ENCODE measurements around the gene NSMCE4A. TPM values are rescaled to one million over a fixed set of nuclear protein-coding genes. Genes with fewer than 3 reads are reported as not detected.

Gene NSMCE4A
- total and polyA plus RNA-seq, 2 of the 8 experiments (the other 6 are each of a cell fraction or from before 2014, with no cell fraction given) = 48.6 to 66.0 TPM

- Histone ChIP-seq H2BK5ac (ENCODE audit: low read depth, low read length) (no peak overlapping the region), H3K23ac (ENCODE audit: insufficient read length) (no peak overlapping the region), H3K4me1 (replicated peaks in 1 of 4; ENCODE audit: control insufficient read depth in 3 of 4, insufficient read depth in 4 of 4, low read length in 3 of 4) (no peaks in the 10 kb centered on the region; a peak in 1 of 7 replicates), H3K79me1 (ENCODE audit: low read depth, low read length) (no peaks in the 10 kb centered on the region), H3K27ac (ENCODE audit: low read depth, low read length) (no peak overlapping the region), H3K23me2 (ENCODE audit: low read depth, low read length) (no peaks in the 10 kb centered on the region), H3K36me3 (ENCODE audit: control insufficient read depth in 2 of 4, insufficient read depth in 4 of 4, low read length in 3 of 4) (0 out of 8 replicates have a peak, but pooled peaks cover 0 to 3% (median 0%) of the 10 kb centered on the region in 4 experiments), H3K79me2 (ENCODE audit: control insufficient read depth in 1 of 2, insufficient read depth in 2 of 2, low read length in 2 of 2) (no peaks in the 10 kb centered on the region), H2AK5ac (ENCODE audit: low read depth, low read length) (no peak overlapping the region), H4K5ac (ENCODE audit: insufficient read length, low read depth, low read length) (no peak overlapping the region), H3K4me3 (ENCODE audit: extremely low read depth in 1 of 4, insufficient read depth in 2 of 4, low read depth in 3 of 4, low read length in 4 of 4) (no peak overlapping the region), H3K4ac (replicated peaks; ENCODE audit: insufficient read length, low read depth, low read length) (no peak overlapping the region), H3K56ac (replicated peaks; ENCODE audit: insufficient read length, low read depth, low read length) (no peak overlapping the region), H4K91ac (replicated peaks; ENCODE audit: insufficient read length, low read length) (no peak overlapping the region), H2BK15ac (ENCODE audit: low read length) (no peak overlapping the region), H3K4me2 (ENCODE audit: insufficient read depth in 1 of 2, low read depth in 2 of 2, low read length in 2 of 2) (no peak overlapping the region), H2BK120ac (replicated peaks; ENCODE audit: low read depth, low read length) (no peak overlapping the region), H4K8ac (ENCODE audit: extremely low read depth, insufficient read depth, low read length) (no peak overlapping the region), H2BK12ac (ENCODE audit: low read depth, low read length) (no peak overlapping the region), H3K27me3 (replicated peaks in 1 of 4; ENCODE audit: control insufficient read depth in 3 of 4, extremely low read depth in 1 of 4, insufficient read depth in 3 of 4, low read length in 3 of 4) (no peaks in the 10 kb centered on the region), H2AFZ (ENCODE audit: low read length) (no peak overlapping the region), H3K18ac (ENCODE audit: extremely low read depth, low read length) (no peak overlapping the region), H4K20me1 (replicated peaks in 1 of 2; ENCODE audit: control insufficient read depth in 1 of 2, insufficient read depth in 2 of 2, low read length in 2 of 2) (no peaks in the 10 kb centered on the region), H3K9me3 (ENCODE audit: insufficient read depth in 2 of 2, low read depth in 1 of 2, low read length in 1 of 2) (no peaks in the 10 kb centered on the region), H3K9ac (replicated peaks in 1 of 4; ENCODE audit: extremely low read depth in 1 of 4, low read depth in 3 of 4, low read length in 3 of 4) (no peak overlapping the region), H3K14ac (ENCODE audit: insufficient read length) (no peak overlapping the region), H2BK20ac (ENCODE audit: low read length) (no peak overlapping the region)
- CTCF ChIA-PET (ENCODE audit: partially characterized antibody) = interaction anchor here (0.7 to 1.2 kb wide), 2 partner anchors 28 to 1349 kb away, joined by 3 to 7 read pairs; no protein-coding TSS in a partner anchor
- WGBS, 2 experiments (ENCODE audit: extremely low coverage in 1 of 2, insufficient coverage in 1 of 2, insufficient read length in 1 of 2, insufficient replicate concordance in 2 of 2, low coverage in 1 of 2, low lambda C conversion rate in 2 of 2, missing lambda C conversion rate in 1 of 2) = 62% methylated on average over 3 of the region's 3 CpGs; no CpG with 5 or more reads in 1 of the 2 experiments
- TF ChIP-seq CTCF (IDR thresholded peaks at IDR 0.05; ENCODE audit: control extremely low read depth in 1 of 3, insufficient read depth in 1 of 3, low read depth in 1 of 3, low read length in 3 of 3) (no peak), SIX5 (IDR thresholded peaks at IDR 0.05; ENCODE audit: low read depth, low read length) (no peak), HDAC6 (IDR thresholded peaks at IDR 0.05; ENCODE audit: low read depth, low read length) (no peak), EZH2 (IDR thresholded peaks at IDR 0.05; ENCODE audit: low read depth, low read length, severe bottlenecking) (no peak), JUND (IDR thresholded peaks at IDR 0.05; ENCODE audit: low read length) (no peak), KDM5A (IDR thresholded peaks at IDR 0.05; ENCODE audit: low read length) (no peak), TBP (IDR thresholded peaks at IDR 0.05; ENCODE audit: low read depth, low read length) (no peak), POLR2A (IDR thresholded peaks at IDR 0.05; ENCODE audit: control extremely low read depth in 1 of 2, low read depth in 2 of 2, low read length in 2 of 2) (no peak), GABPA (IDR thresholded peaks at IDR 0.05; ENCODE audit: borderline replicate concordance, insufficient read depth, low read length) (no peak)
- FAIRE-seq (no peak), DNase-seq (ENCODE audit: low read depth in 1 of 2, low spot score in 2 of 2) (no peak)
- POLR2A ChIA-PET (ENCODE audit: partially characterized antibody) = interaction anchor here (3.9 kb wide), 1 partner anchor 21 kb away, joined by 17 read pairs; the partner anchor contains the start of gene ATE1
Measured at GRCh38 chr10:121949451-121949850, 25.6 kb downstream of the NSMCE4A start.

All from H1 (cell line).